H1 (cell line): ENCODE results near the gene BRMS1L. TPM values are rescaled to one million over a fixed set of nuclear protein-coding genes. Genes with fewer than 3 reads are reported as not detected.

Experiments used
- CTCF ChIA-PET: fragments of 300-600 bp; sonication (Branson Sonifier 250); formaldehyde crosslinking; loops from one replicate; lab custom pipeline; 2021; ENCODE audit not compliant: partially characterized antibody; lab: Charles Lee
- POLR2A ChIA-PET: fragments of 300-600 bp; sonication (Branson Sonifier 250); formaldehyde crosslinking; loops from one replicate; lab custom pipeline; 2021; ENCODE audit warnings: inconsistent platforms; ENCODE audit not compliant: partially characterized antibody; lab: Charles Lee
- DNase-seq, 2 experiments: peaks; one replicate each; pipeline versions ENCODE4 v3.0.0 to v3.0.0-alpha.2; 2010 to 2022; ENCODE audit warnings: low spot score in 2 of 2, low read depth in 1 of 2, mixed read lengths in 1 of 2
- FAIRE-seq: peaks from 2 replicates; lab custom pipeline; 2011; peaks lifted over from hg19 to GRCh38; lab: Jason Lieb, UNC
- H2AFZ ChIP-seq: 2 replicates; pipeline ENCODE4 v1.8.1; 2012; ENCODE audit warnings: low read length, inconsistent platforms
- H2AK5ac ChIP-seq: 2 replicates; pipeline ENCODE4 v1.6.1; 2013; ENCODE audit warnings: low read depth, low read length
- H2BK120ac ChIP-seq: replicated peaks from 2 replicates; pipeline ENCODE3; 2013; ENCODE audit warnings: low read depth, low read length, inconsistent platforms
- H2BK12ac ChIP-seq: 2 replicates; pipeline ENCODE4 v1.6.1; 2013; ENCODE audit warnings: low read depth, low read length
- H2BK15ac ChIP-seq: 2 replicates; pipeline ENCODE4 v1.6.1; 2013; ENCODE audit warnings: low read length
- H2BK20ac ChIP-seq: 2 replicates; pipeline ENCODE4 v1.6.1; 2013; ENCODE audit warnings: low read length
- H2BK5ac ChIP-seq: 2 replicates; pipeline ENCODE4 v1.6.1; 2013; ENCODE audit warnings: low read depth, low read length
- H3K14ac ChIP-seq: 2 replicates; pipeline ENCODE4 v1.6.1; 2013; ENCODE audit warnings: inconsistent platforms; ENCODE audit not compliant: insufficient read length
- H3K18ac ChIP-seq: 2 replicates; pipeline ENCODE4 v1.6.1; 2013; ENCODE audit warnings: low read length; ENCODE audit errors: extremely low read depth
- H3K23ac ChIP-seq: 2 replicates; pipeline ENCODE4 v1.6.1; 2013; ENCODE audit warnings: inconsistent platforms; ENCODE audit not compliant: insufficient read length
- H3K23me2 ChIP-seq: 2 replicates; pipeline ENCODE4 v1.6.1; 2013; ENCODE audit warnings: low read depth, low read length
- H3K27ac ChIP-seq: 2 replicates; pipeline ENCODE4 v1.6.1; 2011; ENCODE audit warnings: low read depth, low read length, inconsistent platforms
- H3K27me3 ChIP-seq, 4 experiments: replicated peaks in 1 of 4; 1 replicate in 1 of 4; 2 replicates in 3 of 4; pipeline versions ENCODE4 v1.6.1 to v1.8.1; 2011 to 2013; ENCODE audit warnings: low read length in 3 of 4, mild to moderate bottlenecking in 3 of 4, inconsistent platforms in 2 of 4, mixed read lengths in 2 of 4, moderate library complexity in 1 of 4; ENCODE audit not compliant: control insufficient read depth in 3 of 4, insufficient read depth in 3 of 4; ENCODE audit errors: extremely low read depth in 1 of 4
- H3K36me3 ChIP-seq, 4 experiments: 2 replicates each; pipeline versions ENCODE4 v1.6.1 to v1.8.1; 2011 to 2013; ENCODE audit warnings: mild to moderate bottlenecking in 4 of 4, low read length in 3 of 4, moderate library complexity in 2 of 4, control low read depth in 1 of 4, inconsistent platforms in 1 of 4; ENCODE audit not compliant: insufficient read depth in 4 of 4, control insufficient read depth in 2 of 4
- H3K4ac ChIP-seq: replicated peaks from 2 replicates; pipeline ENCODE3; 2013; ENCODE audit warnings: low read length, low read depth, mixed read lengths, inconsistent platforms; ENCODE audit not compliant: insufficient read length
- H3K4me1 ChIP-seq, 4 experiments: replicated peaks in 1 of 4; 1 replicate in 1 of 4; 2 replicates in 3 of 4; pipeline versions ENCODE4 v1.6.1 to v1.8.1; 2011 to 2013; ENCODE audit warnings: low read length in 3 of 4, inconsistent platforms in 2 of 4, mixed read lengths in 1 of 4; ENCODE audit not compliant: insufficient read depth in 4 of 4, control insufficient read depth in 3 of 4
- H3K4me2 ChIP-seq, 2 experiments: 2 replicates each; pipeline versions ENCODE4 v1.6.1 to v1.8.1; 2011 to 2013; ENCODE audit warnings: low read depth in 2 of 2, low read length in 2 of 2, control low read depth in 1 of 2, inconsistent platforms in 1 of 2, mild to moderate bottlenecking in 1 of 2; ENCODE audit not compliant: insufficient read depth in 1 of 2
- H3K4me3 ChIP-seq, 4 experiments: fragments of 200-600, 300-600 bp in 1 of 4; sonication (generic), shearing (Covaris generic), sonication (Bioruptor Twin) in 1 of 4; 2 replicates each; pipeline versions ENCODE4 v1.5.1 to v1.8.1; 2011 to 2016; ENCODE audit warnings: low read length in 4 of 4, low read depth in 3 of 4, control low read depth in 2 of 4, inconsistent platforms in 2 of 4, mild to moderate bottlenecking in 2 of 4, mixed read lengths in 1 of 4, moderate library complexity in 1 of 4; ENCODE audit not compliant: insufficient read depth in 2 of 4; ENCODE audit errors: extremely low read depth in 1 of 4
- H3K56ac ChIP-seq: replicated peaks from 2 replicates; pipeline ENCODE3; 2013; ENCODE audit warnings: low read depth, mild to moderate bottlenecking, mixed read lengths, low read length, inconsistent platforms; ENCODE audit not compliant: insufficient read length
- H3K79me1 ChIP-seq: 2 replicates; pipeline ENCODE4 v1.6.1; 2013; ENCODE audit warnings: low read depth, low read length, control low read depth
- H3K79me2 ChIP-seq, 2 experiments: 2 replicates each; pipeline versions ENCODE4 v1.6.1 to v1.8.1; 2012 to 2013; ENCODE audit warnings: low read length in 2 of 2, mild to moderate bottlenecking in 2 of 2, inconsistent platforms in 1 of 2; ENCODE audit not compliant: insufficient read depth in 2 of 2, control insufficient read depth in 1 of 2
- H3K9ac ChIP-seq, 4 experiments: replicated peaks in 1 of 4; 1 replicate in 1 of 4; 2 replicates in 3 of 4; pipeline versions ENCODE4 v1.6.1 to v1.8.1; 2011 to 2013; ENCODE audit warnings: low read depth in 3 of 4, low read length in 3 of 4, control low read depth in 2 of 4, mild to moderate bottlenecking in 2 of 4, moderate library complexity in 2 of 4, inconsistent platforms in 1 of 4; ENCODE audit errors: extremely low read depth in 1 of 4
- H3K9me3 ChIP-seq, 2 experiments: 2 replicates each; pipeline versions ENCODE4 v1.6.1 to v1.8.1; 2012 to 2013; ENCODE audit warnings: mild to moderate bottlenecking in 2 of 2, moderate library complexity in 2 of 2, control low read depth in 1 of 2, inconsistent platforms in 1 of 2, low read depth in 1 of 2, low read length in 1 of 2, mixed read lengths in 1 of 2; ENCODE audit not compliant: insufficient read depth in 2 of 2
- H4K20me1 ChIP-seq, 2 experiments: replicated peaks in 1 of 2; 2 replicates each; pipeline versions ENCODE3 to v1.8.1; 2011 to 2013; ENCODE audit warnings: inconsistent platforms in 2 of 2, low read length in 2 of 2, mild to moderate bottlenecking in 1 of 2; ENCODE audit not compliant: insufficient read depth in 2 of 2, control insufficient read depth in 1 of 2
- H4K5ac ChIP-seq: 2 replicates; pipeline ENCODE4 v1.6.1; 2013; ENCODE audit warnings: low read length, low read depth, mixed read lengths, inconsistent platforms; ENCODE audit not compliant: insufficient read length
- H4K8ac ChIP-seq: 2 replicates; pipeline ENCODE4 v1.8.0; 2013; ENCODE audit warnings: mild to moderate bottlenecking, moderate library complexity, low read length, inconsistent platforms; ENCODE audit not compliant: insufficient read depth; ENCODE audit errors: extremely low read depth
- H4K91ac ChIP-seq: replicated peaks from 2 replicates; pipeline ENCODE3; 2013; ENCODE audit warnings: low read length, mixed read lengths, inconsistent platforms; ENCODE audit not compliant: insufficient read length
- BRCA1 ChIP-seq: IDR thresholded peaks from 2 replicates; pipeline ENCODE4 v1.6.1; 2012; ENCODE audit warnings: low read depth, low read length, improper control_type of control experiment
- RNF2 ChIP-seq: fragments of 200-900, 300-1000 bp; sonication (generic); IDR thresholded peaks from 2 replicates; pipeline ENCODE4 v1.7.1; 2016; ENCODE audit warnings: borderline replicate concordance, low read depth, mild to moderate bottlenecking, antibody characterized with exemption, low read length; ENCODE audit not compliant: poor library complexity, severe bottlenecking; ENCODE audit errors: missing control alignments
- SIX5 ChIP-seq: IDR thresholded peaks from 2 replicates; pipeline ENCODE4 v1.6.1; 2011; ENCODE audit warnings: mild to moderate bottlenecking, low read depth, low read length
- SP1 ChIP-seq: IDR thresholded peaks from 2 replicates; pipeline ENCODE4 v1.6.1; 2011; ENCODE audit warnings: low read depth, low read length
- SRF ChIP-seq: IDR thresholded peaks from 2 replicates; pipeline ENCODE4 v1.6.1; 2011; ENCODE audit warnings: mild to moderate bottlenecking, low read depth, low read length, moderate library complexity
- WGBS, 2 experiments: shearing (Covaris generic) in 1 of 2; methylation state at CpG; one replicate each; pipeline versions ENCODE4 v1.1.6 to v1.1.7; 2013 to 2015; ENCODE audit warnings: low lambda C conversion rate in 2 of 2, mixed read lengths in 2 of 2, inconsistent platforms in 1 of 2, low coverage in 1 of 2, missing lambda C conversion rate in 1 of 2; ENCODE audit not compliant: insufficient replicate concordance in 2 of 2, insufficient coverage in 1 of 2, insufficient read length in 1 of 2; ENCODE audit errors: extremely low coverage in 1 of 2, missing lambda C conversion rate in 1 of 2; 5-methylcytosine and 5-hydroxymethylcytosine counted together
- polyA plus RNA-seq, 7 experiments: library from polyadenylated mRNA; depleted of rRNA in 3 of 7; stranded (reverse) in 5 of 7; unstranded in 2 of 7; fragments of >200 nt in 5 of 7; fragments of 200-250 nt in 2 of 7; gene quantifications; 1 replicate in 5 of 7; 2 replicates in 1 of 7; 4 replicates in 1 of 7; pipeline versions ENCODE4 v1.2.1 to v1.2.3, GENCODE V29; 2011 to 2013; ENCODE audit warnings: missing spikeins in 2 of 7, mixed read lengths in 2 of 7
- total RNA-seq: library from RNA; stranded (reverse); fragmentation: NEBNext Ultra II Directional; extraction: Animal tissue kit (Norgen Biotek cat#: 25700); gene quantifications from 2 replicates; pipeline ENCODE4 v1.2.1, GENCODE V29; 2021
- TF ChIP-seq, protein P1 (sequence below): IDR thresholded peaks from 2 replicates; pipeline ENCODE4 v1.6.1; 2011; ENCODE audit warnings: low read length, improper control_type of control experiment

The BRMS1L gene
- total and polyA plus RNA-seq, 2 of the 8 experiments (the other 6 are each of a cell fraction or from before 2014, with no cell fraction given) = 4.4 to 10.9 TPM

DNA sequence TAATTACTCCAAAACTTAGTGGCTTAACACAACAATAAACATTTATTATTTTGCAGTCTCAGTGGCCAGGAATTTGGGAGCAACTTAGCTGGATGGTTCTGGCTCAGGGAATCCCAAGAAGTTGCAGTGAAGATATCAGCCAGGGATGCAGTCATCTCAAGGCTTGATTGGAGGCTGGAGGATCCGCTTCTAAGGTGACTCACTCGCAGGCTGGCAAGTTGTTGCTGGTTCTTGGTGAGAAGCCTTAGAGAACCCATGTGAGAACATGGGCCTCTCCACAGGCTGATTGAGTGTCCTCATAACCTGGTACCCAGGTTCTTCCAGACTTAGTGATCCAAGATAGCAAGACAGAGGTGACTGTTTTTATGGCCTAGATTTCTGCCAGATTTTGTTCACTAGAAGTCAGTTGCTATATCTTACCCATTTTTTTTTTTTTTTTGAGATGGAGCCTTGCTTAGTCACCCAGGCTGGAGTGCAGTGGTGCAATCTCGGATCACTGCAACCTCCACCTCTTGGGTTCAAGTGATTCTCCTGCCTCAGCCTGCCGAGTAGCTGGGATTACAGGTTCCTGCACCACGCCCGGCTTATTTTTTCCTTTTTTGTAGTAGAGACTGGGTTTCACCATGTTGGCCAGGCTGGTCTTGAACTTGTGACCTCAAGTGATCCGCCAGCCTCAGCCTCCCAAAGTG is 32.5 kb downstream of the BRMS1L start:
- Histone ChIP-seq H3K23me2 (no peaks in the 10 kb centered on the region), H3K27ac (no peak overlapping the region), H2AFZ (no peak overlapping the region), H4K20me1 (peaks cover 0 to 1% of the 10 kb centered on the region in 2 experiments), H2BK120ac (no peak overlapping the region), H2BK12ac (no peak overlapping the region), H3K4me3 (no peak overlapping the region), H3K23ac (no peak overlapping the region), H3K27me3 (no peaks in the 10 kb centered on the region), H4K5ac (no peak overlapping the region), H3K56ac (no peak overlapping the region), H2AK5ac (no peak overlapping the region), H2BK20ac (no peak overlapping the region), H3K14ac (no peak overlapping the region), H4K8ac (no peak overlapping the region), H3K4me1 (no peaks in the 10 kb centered on the region), H4K91ac (no peak overlapping the region), H3K9me3 (no peaks in the 10 kb centered on the region), H2BK5ac (no peak overlapping the region), H3K79me1 (no peaks in the 10 kb centered on the region), H3K4ac (no peak overlapping the region), H3K9ac (no peak overlapping the region), H3K79me2 (no peaks in the 10 kb centered on the region), H2BK15ac (no peak overlapping the region), H3K4me2 (no peak overlapping the region), H3K18ac (no peak overlapping the region), H3K36me3 (peaks cover 0 to 11% (median 2%) of the 10 kb centered on the region in 4 experiments; a peak in 5 of 8 replicates)
- CTCF ChIA-PET = interaction anchor here (1.2 kb wide), 1 partner anchor 22 kb away, joined by 3 read pairs; no protein-coding TSS in a partner anchor
- TF ChIP-seq BRCA1 = no peak
- no peak for TF ChIP-seq RNF2
- no peak for TF ChIP-seq SP1
- TF ChIP-seq SIX5 = no peak
- no peak for TF ChIP-seq SRF
- TF ChIP-seq, protein P1, sequence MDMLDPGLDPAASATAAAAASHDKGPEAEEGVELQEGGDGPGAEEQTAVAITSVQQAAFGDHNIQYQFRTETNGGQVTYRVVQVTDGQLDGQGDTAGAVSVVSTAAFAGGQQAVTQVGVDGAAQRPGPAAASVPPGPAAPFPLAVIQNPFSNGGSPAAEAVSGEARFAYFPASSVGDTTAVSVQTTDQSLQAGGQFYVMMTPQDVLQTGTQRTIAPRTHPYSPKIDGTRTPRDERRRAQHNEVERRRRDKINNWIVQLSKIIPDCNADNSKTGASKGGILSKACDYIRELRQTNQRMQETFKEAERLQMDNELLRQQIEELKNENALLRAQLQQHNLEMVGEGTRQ = no peak
- WGBS, 2 experiments = 94% methylated on average over 7 of the region's 7 CpGs; no CpG with 5 or more reads in 1 of the 2 experiments
- POLR2A ChIA-PET = no interaction called here
- FAIRE-seq (no peak), DNase-seq (no peak)
